DMS53 treated with DMSO at 0.1 percent for 48 hours (cell line): ENCODE results near the gene MYO1G.
"Not testable (repeated sequence)": the region's sequence is repeated elsewhere in the genome, so short reads cannot be mapped to it uniquely, and the experiment has no call there.

ENCODE experiments used
- DNase-seq: peaks from one replicate; lab custom pipeline; 2025; ENCODE audit not compliant: unreplicated experiment; lab: John Stamatoyannopoulos, UW

MYO1G gene

DNA sequence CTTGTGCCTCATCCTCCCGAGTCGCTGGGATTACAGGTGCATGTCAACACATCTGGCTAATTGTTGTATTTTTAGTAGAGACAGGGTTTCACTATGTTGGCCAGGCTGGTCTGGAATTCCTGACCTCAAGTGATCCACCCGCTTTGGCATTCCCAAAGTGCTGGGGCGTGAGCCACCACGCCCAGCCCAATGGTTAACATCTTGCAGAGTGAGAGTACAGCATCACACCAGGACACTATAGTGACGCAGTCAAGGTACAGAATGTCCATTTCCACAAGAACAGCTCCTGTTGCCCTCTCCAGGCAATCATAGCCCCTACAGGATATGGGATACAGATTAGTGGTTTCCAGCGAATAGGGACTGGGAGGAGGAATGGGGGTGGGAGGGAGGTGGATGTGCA, 34.0 kb downstream of the MYO1G start:
- DNase-seq: no peak

DNA sequence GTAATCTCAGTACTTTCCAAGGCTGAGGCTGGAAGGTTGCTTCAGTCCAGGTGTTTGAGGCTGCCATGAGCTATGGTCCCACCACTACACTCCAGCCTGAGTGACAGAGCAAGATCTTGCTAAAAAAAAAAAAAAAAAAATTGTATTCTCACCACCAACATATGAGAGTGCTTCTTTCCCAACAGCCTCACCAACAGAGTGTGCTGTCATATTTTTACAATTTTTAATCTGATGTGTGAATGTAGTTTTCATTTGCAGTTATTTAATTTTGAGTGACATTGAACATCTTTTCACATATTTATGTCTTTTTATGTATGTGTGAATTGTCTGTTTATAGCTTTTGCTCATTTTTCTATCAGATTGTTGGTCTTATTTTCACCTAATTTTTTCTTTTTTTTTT, 35.2 kb downstream of the MYO1G start:
- no peak for DNase-seq

DNA sequence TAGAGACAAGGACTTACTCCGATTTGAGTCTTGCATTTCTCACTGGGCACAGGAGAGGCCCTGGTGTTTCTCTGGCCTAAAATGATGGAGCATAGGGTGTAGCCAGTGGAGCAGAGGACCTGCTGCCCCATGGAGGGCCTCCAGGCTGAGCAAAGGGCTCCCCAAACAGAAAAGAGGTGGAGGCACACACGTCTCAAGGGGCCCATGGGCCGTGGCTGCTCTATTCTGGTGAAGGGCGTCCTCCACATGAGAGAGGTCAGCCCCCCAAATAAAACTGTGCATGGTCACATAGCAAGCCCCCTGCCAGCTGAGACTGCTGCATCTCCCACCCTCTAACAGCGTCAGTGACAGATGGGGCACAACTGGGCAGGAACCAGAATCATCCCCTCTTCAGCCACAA, 41.4 kb downstream of the MYO1G start:
- no peak for DNase-seq

DNA sequence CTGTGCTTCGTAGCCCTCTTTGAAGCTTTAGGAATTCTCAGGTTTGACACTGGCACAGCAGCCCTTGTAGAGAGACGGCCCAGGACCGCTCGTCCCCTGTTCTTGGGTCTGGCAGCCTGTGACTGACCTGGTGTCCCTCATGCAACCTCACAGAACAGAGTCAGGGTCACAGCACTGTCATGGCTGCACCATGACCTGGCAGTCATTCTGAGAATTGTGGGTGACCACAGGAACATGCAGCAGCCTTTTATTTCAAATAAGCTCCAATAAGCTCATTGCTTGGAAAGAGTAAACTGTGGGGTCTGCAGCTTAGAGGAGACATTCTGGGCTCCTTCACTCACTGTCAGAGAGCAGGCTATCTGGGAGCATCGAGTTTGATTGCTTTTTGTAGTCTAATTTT, 42.5 kb downstream of the MYO1G start:
- no peak for DNase-seq

GRCh38 chr7:44935583-44935982, 43.2 kb downstream of the MYO1G start:
- DNase-seq: no peak

- no peak for DNase-seq
Observed at GRCh38 chr7:44935016-44935415, 43.8 kb downstream of the MYO1G start.

DNA sequence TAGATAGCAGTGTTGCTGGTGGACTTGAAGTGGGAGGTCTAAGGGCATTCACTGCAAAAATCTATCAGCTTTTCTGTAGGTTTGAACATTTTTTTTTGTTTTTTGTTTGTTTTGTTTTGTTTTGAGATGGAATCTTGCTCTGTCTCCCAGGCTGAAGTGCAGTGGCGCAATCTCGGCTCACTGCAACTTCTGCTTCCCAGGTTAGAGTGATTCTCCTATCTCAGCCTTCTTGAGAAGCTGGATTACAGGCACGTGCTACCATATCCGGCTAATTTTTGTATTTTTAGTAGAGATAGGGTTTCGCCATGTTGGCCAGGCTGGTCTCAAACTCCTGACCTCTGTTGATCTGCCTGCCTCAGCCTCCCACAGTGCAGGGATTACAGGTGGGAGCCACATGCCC, 44.3 kb downstream of the MYO1G start:
- not testable (repeated sequence) for DNase-seq

GRCh38 chr7:44930921-44931320, 47.9 kb downstream of the MYO1G start:
- DNase-seq: no peak

- no peak for DNase-seq
Observed at GRCh38 chr7:44922351-44922694, 56.5 kb downstream of the MYO1G start.

DNA sequence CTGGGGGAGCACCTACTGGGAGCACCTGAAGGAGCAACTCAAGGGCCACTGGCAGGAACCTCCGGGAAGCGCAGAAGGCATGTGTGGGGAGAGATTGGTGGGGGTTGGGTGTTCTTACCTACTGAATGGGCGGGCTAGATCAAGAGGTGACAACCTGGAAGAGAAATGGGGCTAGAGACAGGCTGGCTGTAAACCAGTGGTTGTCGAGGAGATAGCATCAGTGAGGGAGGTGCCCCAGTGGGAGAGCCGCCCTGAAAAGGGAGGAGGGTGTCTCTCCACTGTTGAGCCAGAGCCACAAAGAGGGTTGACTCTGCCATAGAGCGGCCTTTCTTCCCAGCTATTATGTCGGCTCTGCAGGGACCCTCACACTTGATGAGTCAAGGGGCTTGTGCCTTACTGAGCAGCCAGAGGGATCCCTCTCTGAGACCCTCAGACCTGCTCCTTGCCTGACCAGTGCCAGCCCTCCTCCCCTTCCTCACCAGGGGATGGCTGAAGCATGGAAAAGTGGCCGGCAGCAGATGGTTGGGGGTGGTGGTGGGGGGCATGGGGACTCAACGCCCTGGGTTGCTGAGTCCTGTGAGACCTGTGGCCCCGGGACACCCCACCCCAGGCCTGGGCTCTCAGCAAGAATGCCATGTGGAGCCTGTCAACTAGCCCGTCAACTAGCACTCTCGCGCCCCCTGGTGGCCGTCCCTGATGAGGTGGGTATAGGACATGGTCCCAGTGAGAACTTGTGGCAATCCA, 57.0 kb downstream of the MYO1G start:
- peak; percentile 63 for DNase-seq

GRCh38 chr7:44920119-44920518, 58.7 kb downstream of the MYO1G start:
- no peak for DNase-seq

DNA sequence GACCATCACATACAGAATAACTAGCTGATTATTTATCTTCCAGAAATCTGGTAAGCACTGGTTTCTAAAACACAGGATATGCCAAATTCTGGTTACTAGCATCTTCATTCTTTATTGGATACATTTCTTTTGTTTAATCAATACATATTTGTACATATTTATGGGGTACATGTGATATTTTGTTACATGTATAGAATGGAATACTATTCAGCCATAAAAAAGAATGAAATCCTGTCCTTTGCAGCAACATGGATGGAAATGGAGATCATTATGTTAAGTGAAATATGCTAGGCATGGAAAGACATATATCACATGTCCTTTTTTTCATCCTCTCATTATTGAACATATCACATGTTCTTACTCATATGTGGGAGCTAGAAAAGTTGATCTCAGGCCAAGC, 60.8 kb downstream of the MYO1G start:
- DNase-seq: no peak

- DNase-seq: no peak
Observed at GRCh38 chr7:44917465-44917864, 61.4 kb downstream of the MYO1G start.

DNA sequence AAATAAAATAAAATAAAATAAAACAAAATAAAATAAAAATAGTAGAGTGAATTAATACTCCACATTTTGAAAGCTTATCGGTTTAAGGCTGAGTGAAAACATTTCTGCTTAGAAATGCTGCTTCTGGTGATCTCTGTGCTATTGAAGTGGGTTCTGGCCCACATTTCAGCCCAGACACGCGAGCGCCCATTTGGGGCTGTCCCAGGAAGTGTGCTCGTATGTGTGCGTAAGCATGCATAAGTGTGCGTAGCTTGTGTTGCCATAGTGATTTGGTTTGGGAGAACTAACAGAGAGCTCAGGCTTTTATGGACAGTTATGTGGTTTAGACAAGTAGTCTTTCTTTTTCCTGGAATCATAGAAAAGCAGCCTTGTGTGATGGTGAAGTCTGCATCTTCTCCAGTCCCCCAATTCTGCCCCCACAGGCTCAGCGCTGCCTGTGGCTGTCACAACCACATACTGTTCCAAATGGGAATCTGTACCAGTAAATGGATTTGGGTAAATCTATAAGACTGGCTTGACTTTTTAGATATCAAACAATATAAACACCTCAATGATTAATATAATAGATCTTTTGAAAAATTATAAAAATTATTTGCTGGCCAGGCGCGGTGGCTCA, 63.7 kb downstream of the MYO1G start:
- DNase-seq: no peak

DNA sequence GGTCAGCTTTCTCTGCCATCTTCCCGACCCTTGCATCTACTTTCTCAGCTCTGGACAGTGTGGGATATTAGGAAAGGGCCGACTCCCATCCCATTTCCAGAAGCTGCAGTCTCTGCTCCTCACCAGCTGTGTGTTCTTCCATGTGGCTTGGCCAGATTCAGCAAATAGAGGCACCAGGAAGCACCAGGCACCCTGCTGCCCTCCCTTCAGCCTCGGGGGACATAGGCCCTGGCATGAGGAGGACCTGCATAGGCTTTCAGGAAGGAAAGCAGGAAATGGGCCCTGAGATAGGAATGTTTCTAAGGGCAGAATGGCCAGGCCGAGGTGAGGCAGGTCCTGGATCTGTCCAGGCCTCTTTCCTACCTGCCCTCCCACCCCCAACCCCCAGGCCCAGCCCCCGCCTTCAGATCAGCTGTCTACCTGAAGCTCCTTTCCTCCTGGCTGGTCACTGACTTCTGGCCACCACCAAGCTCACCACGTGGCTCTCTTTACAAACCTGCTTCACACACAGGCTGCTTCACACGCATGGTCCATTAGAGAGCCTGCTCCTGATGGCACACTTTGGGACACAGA, 66.0 kb downstream of the MYO1G start:
- DNase-seq: peak; percentile 52
